ENCODE data around the gene SPATA13.

Gene SPATA13

GRCh38 chr13:24252136-24252535, 91.6 kb downstream of the SPATA13 start:
- DNase-seq (ENCODE audit: low read depth): no peak

- no peak for DNase-seq (ENCODE audit: low read depth)
Observed at GRCh38 chr13:24253520-24254145, 93.1 kb downstream of the SPATA13 start.

GRCh38 chr13:24254146-24254841, 93.8 kb downstream of the SPATA13 start:
- DNase-seq (ENCODE audit: low read depth): peak; percentile 56

- DNase-seq (ENCODE audit: low read depth): no peak
Observed at GRCh38 chr13:24257497-24257896, 97.0 kb downstream of the SPATA13 start.

DNA sequence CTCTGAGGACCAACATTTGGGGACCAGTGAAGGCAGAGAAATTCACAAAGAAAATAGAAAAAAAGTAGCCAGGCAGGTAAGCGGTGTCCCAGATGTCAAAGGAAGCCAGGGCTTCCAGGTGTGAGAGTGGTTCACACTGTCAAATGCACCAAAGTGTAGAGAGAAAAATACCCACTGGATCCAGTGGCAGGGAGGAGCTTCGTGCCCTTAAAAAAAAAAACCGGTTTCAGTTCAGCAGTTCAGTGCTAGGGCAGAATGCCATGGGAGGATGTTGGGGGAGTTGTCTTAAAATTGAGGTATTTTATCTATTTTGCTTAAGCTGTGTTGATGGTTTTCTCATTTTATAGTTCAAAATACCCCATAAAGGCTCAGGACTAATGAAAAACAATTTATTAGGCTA, 101.0 kb downstream of the SPATA13 start:
- no peak for DNase-seq (ENCODE audit: low read depth)

GRCh38 chr13:24263632-24264031, 103.1 kb downstream of the SPATA13 start:
- DNase-seq (ENCODE audit: low read depth): no peak

DNA sequence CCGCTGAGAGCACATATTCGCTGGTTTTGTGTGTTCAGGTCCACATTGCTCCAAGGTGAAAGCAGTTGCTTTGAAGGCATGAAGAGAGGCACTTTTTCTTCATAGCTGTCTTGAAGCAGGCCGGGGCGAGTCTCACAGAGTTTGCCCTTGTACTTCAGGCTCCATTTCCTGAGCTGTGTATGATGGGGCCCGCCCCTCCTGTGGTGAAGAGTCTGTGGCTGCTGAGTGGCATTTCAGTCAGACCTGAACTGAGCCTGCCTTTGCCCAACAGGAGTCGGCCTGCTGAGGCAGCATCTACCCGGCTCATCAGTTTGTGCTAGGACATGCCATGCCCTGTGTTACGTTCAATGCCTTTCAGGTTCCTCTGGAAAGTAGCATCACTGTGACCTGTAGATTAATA, 104.5 kb downstream of the SPATA13 start:
- peak; percentile 71 for DNase-seq (ENCODE audit: low read depth)

- DNase-seq (ENCODE audit: low read depth): no peak
Observed at GRCh38 chr13:24265453-24265852, 104.9 kb downstream of the SPATA13 start.

- no peak for DNase-seq (ENCODE audit: low read depth)
Observed at GRCh38 chr13:24267274-24267673, 106.8 kb downstream of the SPATA13 start.

DNA sequence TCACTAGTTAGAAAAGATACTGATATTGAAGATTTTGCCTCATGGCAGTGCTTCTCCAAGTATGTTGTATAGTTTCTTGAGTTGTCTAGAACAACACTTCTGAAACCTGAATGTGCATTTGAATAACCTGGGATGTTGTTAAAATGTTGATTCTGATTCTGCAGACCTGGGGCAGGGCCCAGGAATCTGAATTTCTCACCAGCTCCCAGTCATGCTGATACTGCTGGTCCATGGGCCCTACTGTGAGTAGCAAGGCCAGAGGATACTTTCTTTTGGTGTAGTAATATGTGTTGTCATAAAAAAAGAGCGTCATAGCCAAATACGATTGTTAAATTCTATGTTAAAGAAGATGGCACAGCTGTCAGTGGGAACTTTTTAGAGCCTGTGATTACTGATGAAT, 107.3 kb downstream of the SPATA13 start:
- no peak for DNase-seq (ENCODE audit: low read depth)

DNA sequence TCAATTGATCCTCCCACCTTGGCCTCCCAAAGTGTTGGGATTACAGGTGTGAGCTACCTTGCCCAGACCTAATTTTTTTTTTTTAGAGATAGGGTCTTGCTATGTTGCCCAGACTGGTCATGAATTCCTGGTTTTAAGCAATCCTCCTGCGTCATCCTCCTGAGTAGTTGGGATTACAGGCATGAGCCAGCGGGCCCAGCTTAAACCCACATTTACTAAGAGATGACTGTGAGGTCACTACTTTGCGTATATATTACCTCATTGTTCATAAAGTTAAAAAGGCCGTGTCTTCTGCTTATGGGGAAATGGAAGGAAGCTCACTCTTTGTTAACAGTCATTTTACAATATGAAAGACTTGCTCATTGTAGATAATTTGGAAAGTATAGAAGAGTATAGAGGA, 109.3 kb downstream of the SPATA13 start:
- DNase-seq (ENCODE audit: low read depth): no peak

GRCh38 chr13:24270639-24271141, 110.2 kb downstream of the SPATA13 start:
- DNase-seq (ENCODE audit: low read depth): peak; percentile 41

- DNase-seq (ENCODE audit: low read depth): no peak
Observed at GRCh38 chr13:24271231-24271600, 110.7 kb downstream of the SPATA13 start.

DNA sequence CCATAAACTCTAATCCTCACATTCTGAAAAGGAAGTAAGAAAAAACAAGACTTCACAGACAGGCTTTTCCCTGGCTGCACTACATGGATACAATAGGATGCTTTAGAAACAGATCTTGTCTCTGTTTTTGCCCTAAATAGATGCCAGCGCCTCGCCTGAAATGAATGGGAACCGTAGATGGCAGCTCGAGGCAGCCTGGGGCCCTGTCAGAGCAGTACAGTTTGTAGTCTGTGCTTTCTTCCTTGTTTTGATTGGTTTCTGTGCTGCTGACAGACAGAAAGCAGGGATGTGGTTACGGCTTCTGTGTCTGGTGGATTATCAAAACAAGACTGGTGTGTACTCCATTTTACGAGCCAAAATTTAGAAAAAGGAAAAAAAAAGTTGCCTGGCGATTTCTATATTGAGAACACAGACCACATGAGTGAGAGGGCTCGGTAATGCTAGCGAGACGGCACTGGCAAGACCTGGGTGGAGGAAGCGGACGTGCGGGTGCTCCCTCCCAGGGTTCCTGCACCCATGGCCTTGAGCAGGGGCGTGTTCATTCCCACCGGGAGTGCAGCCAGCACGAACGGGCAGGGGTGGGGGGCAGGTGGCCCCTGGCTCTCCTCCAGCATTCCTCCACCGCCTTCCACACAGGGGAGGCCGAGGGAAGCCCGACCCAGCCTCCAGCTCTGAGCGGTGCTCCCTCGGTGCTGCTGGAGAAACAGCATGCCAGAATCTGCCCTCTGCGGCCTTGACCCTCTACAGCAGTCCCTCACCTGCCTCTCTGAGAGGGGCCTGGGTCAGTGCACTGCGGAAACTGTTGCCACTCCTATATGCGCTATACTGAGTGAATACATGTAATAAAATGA, 111.3 kb downstream of the SPATA13 start:
- peak; percentile 39 for DNase-seq (ENCODE audit: low read depth)

GRCh38 chr13:24272452-24273161, 112.1 kb downstream of the SPATA13 start:
- no peak for DNase-seq (ENCODE audit: low read depth)

- DNase-seq (ENCODE audit: low read depth): no peak
Observed at GRCh38 chr13:24273926-24274325, 113.4 kb downstream of the SPATA13 start.

- DNase-seq (ENCODE audit: low read depth): peak; percentile 67
Observed at GRCh38 chr13:24274452-24275021, 114.0 kb downstream of the SPATA13 start.

DNA sequence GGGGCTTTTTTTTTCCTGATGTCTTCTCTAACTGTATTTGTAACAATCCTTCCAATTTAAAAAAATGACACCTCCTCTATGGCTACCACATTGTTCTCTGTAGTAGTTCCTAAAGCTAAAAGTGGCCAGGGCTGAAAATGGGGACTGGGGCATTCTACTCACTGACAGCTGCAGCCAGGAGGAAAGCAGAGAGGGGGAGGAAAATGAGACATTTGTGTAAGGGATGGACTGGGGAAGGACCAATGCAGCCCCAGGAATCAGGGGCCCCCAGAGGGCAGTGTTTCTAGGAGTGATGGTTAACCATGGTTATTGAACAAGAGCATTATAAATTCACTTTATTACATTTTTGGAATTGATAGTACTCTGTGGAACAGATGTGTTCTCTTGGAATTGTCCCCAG, 114.5 kb downstream of the SPATA13 start:
- DNase-seq (ENCODE audit: low read depth): no peak

DNA sequence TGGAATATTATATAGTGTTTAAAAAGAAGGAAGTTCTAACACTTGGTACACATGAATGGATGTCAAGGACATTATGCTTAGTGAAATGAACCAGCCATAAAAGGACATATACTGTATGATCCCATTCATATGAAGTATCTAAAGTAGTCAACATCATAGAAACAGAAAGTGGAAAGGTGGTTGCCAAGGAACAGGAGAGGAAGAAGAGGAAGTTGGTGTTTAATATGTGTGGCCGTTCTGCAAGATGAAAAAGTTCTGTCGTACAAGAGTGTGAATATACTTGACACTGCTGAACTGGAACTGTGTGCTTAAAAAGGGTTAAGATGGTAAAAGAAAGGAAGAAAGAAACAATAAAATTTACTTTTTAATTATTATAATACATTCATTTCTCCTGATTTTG, 115.8 kb downstream of the SPATA13 start:
- no peak for DNase-seq (ENCODE audit: low read depth)

GRCh38 chr13:24276861-24277260, 116.3 kb downstream of the SPATA13 start:
- DNase-seq (ENCODE audit: low read depth): no peak

DNA sequence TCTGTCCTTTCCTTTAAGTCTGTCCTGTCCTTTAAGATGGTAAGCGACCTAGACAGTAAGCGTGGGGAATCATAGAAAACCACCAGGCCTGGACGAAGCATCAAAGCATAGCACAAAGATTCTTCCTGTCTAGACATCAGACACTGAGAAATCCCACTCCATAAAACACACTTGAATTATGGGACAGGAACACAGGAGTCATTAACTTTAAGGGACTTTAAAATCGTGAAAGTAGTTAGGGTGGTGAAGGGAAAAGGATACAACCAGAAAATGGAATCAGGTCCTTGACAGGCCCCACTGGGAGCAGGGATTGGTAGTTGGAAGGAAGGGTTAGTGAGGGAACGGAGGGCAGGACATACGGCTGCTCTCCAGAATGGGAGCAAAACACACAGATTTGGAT, 117.2 kb downstream of the SPATA13 start:
- DNase-seq (ENCODE audit: low read depth): no peak
